AG09309 (cell line): ENCODE data around the gene TMED6.

Source experiments
- DNase-seq: peaks from one replicate; pipeline ENCODE4 v3.0.0-alpha.2; 2010; ENCODE audit warnings: low read depth
- H3K4me3 ChIP-seq: 2 replicates; pipeline ENCODE4 v1.5.1; 2011; ENCODE audit warnings: mild to moderate bottlenecking, low read depth, low read length, moderate library complexity; ENCODE audit not compliant: control insufficient read depth
- TF ChIP-seq, protein P1 (sequence below): IDR thresholded peaks from 2 replicates; pipeline ENCODE4 v1.5.1; 2011; ENCODE audit warnings: mild to moderate bottlenecking, low read depth, low read length, inconsistent platforms; ENCODE audit not compliant: insufficient read depth, control insufficient read depth; ENCODE audit errors: missing control alignments

The TMED6 gene

DNA sequence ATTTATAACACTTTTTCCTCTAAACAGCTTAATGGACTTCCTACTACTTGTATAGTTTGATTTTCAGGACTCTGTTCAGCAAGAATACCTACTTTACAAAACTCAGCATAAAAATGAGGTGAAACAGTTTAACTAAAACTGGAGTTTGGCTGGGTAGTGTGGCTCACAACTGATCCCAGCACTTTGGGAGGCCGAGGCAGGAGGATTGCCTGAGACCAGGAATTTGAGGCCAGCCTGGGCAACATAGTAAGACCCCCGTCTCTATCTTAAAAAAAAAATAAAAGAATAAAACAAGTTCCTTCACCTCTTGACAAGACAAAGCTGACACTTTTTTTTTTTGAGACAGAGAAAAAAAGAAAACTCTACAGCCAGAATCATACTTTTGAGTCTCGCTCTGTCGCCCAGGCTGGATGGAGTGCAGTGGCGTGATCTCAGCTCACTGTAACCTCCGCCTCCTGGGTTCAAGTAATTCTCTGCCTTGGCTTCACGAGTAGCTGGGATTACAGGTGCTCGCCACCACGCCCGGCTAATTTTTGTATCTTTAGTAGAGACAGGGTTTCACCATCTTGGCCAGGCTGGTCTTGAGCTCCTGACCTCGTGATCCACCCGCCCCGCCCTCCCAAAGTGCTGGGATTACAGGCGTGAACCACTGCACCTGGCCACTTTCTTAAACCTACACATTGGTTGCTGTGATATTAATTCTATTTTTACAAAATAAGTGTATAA lies 23.8 kb downstream of the TMED6 start:
- H3K4me3 ChIP-seq, result no peak overlapping the region
- TF ChIP-seq, protein P1, sequence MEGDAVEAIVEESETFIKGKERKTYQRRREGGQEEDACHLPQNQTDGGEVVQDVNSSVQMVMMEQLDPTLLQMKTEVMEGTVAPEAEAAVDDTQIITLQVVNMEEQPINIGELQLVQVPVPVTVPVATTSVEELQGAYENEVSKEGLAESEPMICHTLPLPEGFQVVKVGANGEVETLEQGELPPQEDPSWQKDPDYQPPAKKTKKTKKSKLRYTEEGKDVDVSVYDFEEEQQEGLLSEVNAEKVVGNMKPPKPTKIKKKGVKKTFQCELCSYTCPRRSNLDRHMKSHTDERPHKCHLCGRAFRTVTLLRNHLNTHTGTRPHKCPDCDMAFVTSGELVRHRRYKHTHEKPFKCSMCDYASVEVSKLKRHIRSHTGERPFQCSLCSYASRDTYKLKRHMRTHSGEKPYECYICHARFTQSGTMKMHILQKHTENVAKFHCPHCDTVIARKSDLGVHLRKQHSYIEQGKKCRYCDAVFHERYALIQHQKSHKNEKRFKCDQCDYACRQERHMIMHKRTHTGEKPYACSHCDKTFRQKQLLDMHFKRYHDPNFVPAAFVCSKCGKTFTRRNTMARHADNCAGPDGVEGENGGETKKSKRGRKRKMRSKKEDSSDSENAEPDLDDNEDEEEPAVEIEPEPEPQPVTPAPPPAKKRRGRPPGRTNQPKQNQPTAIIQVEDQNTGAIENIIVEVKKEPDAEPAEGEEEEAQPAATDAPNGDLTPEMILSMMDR, result no peak
- no peak for DNase-seq

DNA sequence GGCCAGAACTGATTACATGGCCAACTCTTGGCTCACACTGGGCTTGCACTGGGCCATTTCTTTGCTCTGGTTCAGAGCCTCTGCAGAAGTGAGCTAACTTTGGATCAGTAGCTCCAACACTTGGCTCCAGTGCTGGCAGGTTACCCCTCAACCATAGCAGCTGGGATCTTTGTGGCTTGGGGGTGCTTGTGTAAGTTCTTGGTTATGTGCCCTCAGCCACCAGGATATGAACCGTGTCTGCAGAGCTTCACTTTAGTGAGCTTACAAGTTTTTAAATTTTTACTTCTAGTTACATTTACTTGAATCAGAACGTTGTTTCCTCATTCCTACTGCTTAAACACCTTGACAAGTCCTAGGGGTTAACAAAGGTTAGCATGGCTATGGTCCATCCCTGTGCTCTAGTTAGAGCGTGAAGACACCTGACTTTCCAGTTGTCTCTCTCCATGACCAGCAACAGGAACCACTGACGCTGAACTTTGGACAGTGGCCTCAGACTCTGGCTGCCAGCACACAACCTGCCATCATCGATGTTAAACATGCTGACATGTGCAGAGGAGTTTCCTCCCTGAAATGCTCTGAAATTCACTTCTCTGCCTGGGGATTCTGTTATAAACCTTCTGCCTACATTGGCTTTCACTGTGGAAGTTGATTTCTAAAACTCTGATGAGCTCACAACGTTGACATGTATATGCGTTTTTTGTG lies 25.3 kb downstream of the TMED6 start:
- no peak for DNase-seq
- TF ChIP-seq, protein P1, result no peak
- no peak overlapping the region for H3K4me3 ChIP-seq

DNA sequence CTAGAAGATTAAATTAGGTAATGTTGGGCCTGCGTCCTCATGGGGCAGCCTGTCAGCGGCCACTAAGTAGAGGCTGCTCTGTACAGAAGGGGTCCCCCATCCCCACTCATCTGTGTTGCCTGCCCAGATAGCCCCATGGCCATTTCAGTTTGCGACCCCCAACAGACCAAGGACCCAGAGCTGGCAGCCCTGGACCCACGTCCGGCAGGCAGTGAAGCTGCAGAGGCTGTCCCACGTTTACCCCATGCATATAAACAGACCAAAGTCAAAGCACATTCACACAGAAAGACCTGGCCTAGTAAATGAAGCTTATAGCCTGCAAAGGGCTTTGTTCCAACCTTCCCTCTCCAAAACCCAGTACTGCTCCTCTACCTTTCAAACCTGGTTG lies 25.8 kb downstream of the TMED6 start:
- DNase-seq, result no peak
- no peak overlapping the region for H3K4me3 ChIP-seq
- TF ChIP-seq, protein P1, result no peak

DNA sequence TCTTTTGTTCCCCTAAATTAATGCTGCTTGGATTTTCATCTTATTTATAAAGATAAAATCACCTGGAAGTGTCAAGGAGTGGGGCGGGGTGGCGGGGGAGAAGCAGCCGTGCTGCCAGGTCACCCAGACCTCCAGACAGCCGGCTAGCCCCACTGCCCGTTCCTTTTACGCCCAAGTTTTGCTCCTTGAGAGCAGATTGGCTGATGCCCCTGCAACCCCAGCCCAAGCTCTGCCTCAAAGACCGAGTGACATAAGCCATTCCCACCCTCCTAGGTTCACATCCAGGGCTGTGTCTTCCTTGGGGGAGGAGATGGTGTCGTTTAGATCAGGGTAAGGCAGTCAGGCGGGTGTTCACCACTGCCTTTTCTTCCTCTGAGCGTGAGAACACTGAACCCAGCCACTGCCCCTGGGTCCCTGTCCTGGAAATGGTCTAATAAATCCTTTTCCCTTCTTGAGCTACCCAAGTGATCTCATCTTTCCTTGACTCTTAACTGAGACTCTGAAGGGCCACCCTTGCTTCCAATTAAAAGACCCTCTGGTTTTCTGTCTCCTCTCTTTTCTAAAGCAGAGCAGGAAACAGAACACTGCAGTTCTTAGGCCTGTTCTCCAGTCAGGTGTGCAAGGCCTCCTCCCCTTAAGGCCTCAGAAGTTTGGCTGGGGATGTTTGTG lies 26.9 kb downstream of the TMED6 start:
- TF ChIP-seq, protein P1, result no peak
- no peak for DNase-seq
- no peak overlapping the region for H3K4me3 ChIP-seq

DNA sequence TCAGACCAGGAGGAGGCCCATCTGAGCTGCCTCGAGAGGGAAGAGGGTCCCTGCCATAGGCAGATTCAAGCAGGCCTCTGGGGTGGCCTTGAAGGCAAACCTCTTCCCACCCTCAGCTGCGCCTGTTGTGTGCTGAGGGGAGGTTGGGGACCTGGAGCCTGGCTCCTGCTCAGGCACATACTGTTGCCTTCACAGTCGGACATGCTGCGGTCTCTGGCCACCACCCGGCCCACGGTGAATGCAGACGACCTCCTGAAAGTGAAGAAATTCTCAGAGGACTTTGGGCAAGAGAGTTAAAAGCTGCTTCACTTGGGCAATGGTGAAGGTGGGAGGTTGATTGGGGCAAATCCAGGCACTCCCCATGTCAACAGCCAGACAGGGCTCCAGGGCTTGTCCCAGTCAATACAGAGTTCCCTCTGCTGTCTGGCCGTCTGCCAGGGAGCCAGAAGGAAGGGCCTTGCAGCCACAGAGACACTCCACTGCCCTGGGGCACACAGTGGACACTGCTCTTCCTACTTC lies 27.5 kb downstream of the TMED6 start:
- TF ChIP-seq, protein P1, result no peak
- DNase-seq, result no peak
- H3K4me3 ChIP-seq, result no peak overlapping the region

DNA sequence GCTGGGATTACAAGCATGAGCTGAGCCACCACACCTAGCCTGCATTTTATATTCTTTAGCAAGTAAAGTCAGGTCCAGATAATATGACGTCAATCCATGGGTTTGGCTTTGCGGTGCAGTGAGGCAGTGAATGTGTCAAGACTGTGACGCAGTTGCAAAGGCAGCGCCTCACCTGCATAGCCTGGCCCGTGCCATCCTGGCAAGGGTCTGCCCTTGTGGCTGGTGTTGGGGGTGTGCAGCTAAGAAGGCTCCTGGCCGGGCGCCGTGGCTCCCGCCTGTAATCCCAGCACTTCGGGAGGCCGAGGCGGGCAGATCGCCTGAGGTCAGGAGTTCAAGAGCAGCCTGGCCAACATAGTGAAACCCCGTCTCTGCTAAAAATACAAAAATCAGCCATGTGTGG lies 28.2 kb downstream of the TMED6 start:
- no peak for DNase-seq
- TF ChIP-seq, protein P1, result no peak
- H3K4me3 ChIP-seq, result no peak overlapping the region
